Activated naive CD4-positive, alpha-beta T cell treated with anti-CD3 and anti-CD28 coated beads, Interleukin-2, amount 10 ng/mL, durations not matched to agents 7 days and 5 days (primary cell): Measurements from ENCODE around the gene JAK2.

ENCODE experiments used
- CTCF ChIA-PET: fragments of 350-600 bp; sonication (Branson Sonifier 250); formaldehyde crosslinking; loops from one replicate; lab custom pipeline; 2021; ENCODE audit warnings: antibody characterized with exemption; lab: Charles Lee
- DNase-seq: peaks from one replicate; pipeline ENCODE4 v3.0.0-alpha.2; 2020
- H3K27ac Mint-ChIP-seq: one replicate; pipeline ENCODE4 v1.8.0; 2021; ENCODE audit warnings: mild to moderate bottlenecking, moderate library complexity, mixed read lengths
- H3K27me3 Mint-ChIP-seq: one replicate; pipeline ENCODE4 v1.8.0; 2021; ENCODE audit warnings: mild to moderate bottlenecking, mixed read lengths
- H3K36me3 Mint-ChIP-seq: one replicate; pipeline ENCODE4 v1.8.0; 2021; ENCODE audit warnings: mixed read lengths
- H3K4me1 Mint-ChIP-seq: one replicate; pipeline ENCODE4 v1.8.0; 2021; ENCODE audit warnings: mixed read lengths
- H3K4me3 Mint-ChIP-seq: one replicate; pipeline ENCODE4 v1.8.0; 2021; ENCODE audit warnings: mild to moderate bottlenecking, moderate library complexity, mixed read lengths
- H3K9me3 Mint-ChIP-seq: one replicate; pipeline ENCODE4 v1.8.0; 2021; ENCODE audit warnings: mixed read lengths

The JAK2 gene

DNA sequence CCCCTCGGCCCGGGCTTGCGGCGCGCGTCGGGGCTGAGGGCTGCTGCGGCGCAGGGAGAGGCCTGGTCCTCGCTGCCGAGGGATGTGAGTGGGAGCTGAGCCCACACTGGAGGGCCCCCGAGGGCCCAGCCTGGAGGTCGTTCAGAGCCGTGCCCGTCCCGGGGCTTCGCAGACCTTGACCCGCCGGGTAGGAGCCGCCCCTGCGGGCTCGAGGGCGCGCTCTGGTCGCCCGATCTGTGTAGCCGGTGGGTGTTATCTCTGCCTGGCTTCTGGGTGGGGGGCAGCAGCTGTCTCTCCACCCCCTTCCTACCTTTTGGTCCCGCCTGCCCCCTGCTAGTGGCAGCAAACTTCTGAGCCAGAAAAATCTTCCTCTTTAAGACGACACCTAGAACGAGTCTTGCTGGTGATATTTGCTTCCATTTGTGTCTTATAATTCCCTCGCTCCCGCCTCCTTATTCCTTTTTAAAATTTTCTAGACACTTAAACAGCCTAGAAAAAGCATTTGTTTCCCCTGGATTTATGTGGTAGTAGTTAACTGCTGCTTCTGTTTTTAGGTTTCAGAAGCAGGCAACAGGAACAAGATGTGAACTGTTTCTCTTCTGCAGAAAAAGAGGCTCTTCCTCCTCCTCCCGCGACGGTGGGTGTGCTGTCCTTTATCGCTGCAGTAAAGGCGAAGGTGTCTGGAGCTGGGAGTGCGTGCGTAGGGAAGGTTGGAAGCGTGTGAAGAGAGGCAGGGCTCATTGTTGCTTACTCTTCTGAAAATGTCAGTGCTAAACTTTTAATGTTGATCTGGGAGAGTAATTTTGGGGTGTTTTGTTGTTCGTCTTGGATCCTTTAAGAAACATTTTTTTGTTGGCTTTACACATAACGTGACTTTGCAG, 554 bp downstream of the JAK2 start:
- no peaks in the 10 kb centered on the region for H3K27me3 Mint-ChIP-seq
- peak; percentile 63 for DNase-seq
- peak overlapping the region; percentile 99 for H3K27ac Mint-ChIP-seq
- H3K9me3 Mint-ChIP-seq, result no peaks in the 10 kb centered on the region
- peaks cover 37% of the 10 kb centered on the region for H3K4me1 Mint-ChIP-seq
- H3K4me3 Mint-ChIP-seq, result no peak overlapping the region
- H3K36me3 Mint-ChIP-seq, result peaks cover 15% of the 10 kb centered on the region
- CTCF ChIA-PET, result interaction anchor here (0.6 to 2.3 kb wide), 11 partner anchors 8 to 226 kb away, joined by 3 to 16 read pairs (median 3); partner anchors contain the start of gene RCL1

DNA sequence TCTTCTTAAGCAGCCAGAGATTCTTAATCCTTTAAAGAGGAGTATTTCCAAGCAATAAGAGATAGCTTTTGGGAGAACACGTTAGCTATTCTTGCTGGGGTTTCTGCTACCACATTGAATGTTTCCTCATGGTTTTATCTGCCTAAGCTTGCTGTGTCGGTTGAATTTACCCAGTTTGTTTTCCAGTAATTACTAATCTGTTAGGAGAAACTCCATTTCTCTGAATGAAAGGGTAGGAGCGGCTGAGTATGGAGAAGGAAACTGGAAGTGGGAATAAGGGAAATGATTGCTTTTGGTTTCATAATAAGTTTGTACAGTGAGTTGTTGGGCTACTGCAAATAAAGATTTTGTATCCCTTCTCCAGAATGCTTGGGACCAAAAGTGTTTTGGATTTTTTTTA, 1.2 kb downstream of the JAK2 start:
- Mint-ChIP-seq H3K9me3 (no peaks in the 10 kb centered on the region), H3K27ac (peak overlapping the region; percentile 99), H3K4me1 (peaks cover 37% of the 10 kb centered on the region), H3K36me3 (peaks cover 15% of the 10 kb centered on the region), H3K27me3 (no peaks in the 10 kb centered on the region), H3K4me3 (no peak overlapping the region)
- no peak for DNase-seq
- CTCF ChIA-PET, result interaction anchor here (0.7 to 4.3 kb wide), 9 partner anchors 45 to 227 kb away, joined by 3 to 24 read pairs (median 3); no protein-coding TSS in a partner anchor

DNA sequence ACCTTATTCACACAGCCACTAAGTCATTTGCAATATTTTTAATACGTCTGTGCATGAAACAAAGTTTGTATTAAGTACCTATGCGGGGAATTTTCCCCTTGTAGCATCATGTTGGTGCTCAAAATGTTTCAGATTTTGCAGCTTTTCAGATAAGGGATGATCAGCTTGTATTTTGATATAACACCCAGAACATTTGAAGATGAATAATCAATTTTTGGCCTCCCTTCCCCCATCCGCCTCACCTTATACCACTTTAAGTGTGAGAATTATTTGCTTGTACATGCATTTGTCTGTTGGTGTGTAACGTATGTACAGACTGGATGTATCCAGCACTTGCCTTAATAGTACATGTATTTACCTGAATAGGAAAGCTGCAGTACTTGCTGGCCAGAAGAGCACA, 1.7 kb downstream of the JAK2 start:
- no peak for DNase-seq
- H3K9me3 Mint-ChIP-seq, result peaks cover under 1% of the 10 kb centered on the region
- H3K4me3 Mint-ChIP-seq, result no peak overlapping the region
- CTCF ChIA-PET, result interaction anchor here (0.7 to 4.3 kb wide), 13 partner anchors 16 to 230 kb away, joined by 3 to 24 read pairs (median 5); no protein-coding TSS in a partner anchor
- H3K36me3 Mint-ChIP-seq, result peaks cover 18% of the 10 kb centered on the region
- peak overlapping the region; percentile 75 for H3K27ac Mint-ChIP-seq
- no peaks in the 10 kb centered on the region for H3K27me3 Mint-ChIP-seq
- H3K4me1 Mint-ChIP-seq, result peaks cover 38% of the 10 kb centered on the region

DNA sequence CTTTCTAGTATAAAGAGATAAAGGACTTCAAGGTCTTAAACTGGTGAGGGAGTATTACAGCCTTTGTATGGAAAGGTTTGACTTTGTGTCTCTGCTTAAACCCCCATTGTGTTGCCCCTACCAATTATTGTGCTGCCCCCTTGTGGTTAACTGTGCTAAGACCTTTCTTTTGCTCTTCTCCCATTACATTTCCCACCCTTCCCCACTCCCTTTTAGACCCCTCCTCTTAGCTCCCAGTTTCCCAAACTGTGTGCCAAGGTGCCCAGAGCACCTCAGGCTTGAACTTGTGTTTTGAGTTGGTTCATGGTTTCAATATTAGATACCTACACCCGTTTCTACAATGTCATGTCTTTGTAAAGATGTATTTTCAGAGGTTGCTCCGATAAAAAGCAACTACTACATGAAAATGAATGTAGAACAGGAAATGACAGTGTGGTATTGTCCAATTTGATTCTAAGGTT, 2.9 kb downstream of the JAK2 start:
- Mint-ChIP-seq H3K9me3 (peaks cover 12% of the 10 kb centered on the region), H3K36me3 (peaks cover 30% of the 10 kb centered on the region), H3K27ac (no peak overlapping the region), H3K4me1 (peaks cover 38% of the 10 kb centered on the region), H3K27me3 (no peaks in the 10 kb centered on the region), H3K4me3 (no peak overlapping the region)
- CTCF ChIA-PET, result interaction anchor here (0.7 to 4.3 kb wide), 20 partner anchors 17 to 545 kb away, joined by 3 to 24 read pairs (median 4); no protein-coding TSS in a partner anchor
- peak; percentile 67 for DNase-seq

DNA sequence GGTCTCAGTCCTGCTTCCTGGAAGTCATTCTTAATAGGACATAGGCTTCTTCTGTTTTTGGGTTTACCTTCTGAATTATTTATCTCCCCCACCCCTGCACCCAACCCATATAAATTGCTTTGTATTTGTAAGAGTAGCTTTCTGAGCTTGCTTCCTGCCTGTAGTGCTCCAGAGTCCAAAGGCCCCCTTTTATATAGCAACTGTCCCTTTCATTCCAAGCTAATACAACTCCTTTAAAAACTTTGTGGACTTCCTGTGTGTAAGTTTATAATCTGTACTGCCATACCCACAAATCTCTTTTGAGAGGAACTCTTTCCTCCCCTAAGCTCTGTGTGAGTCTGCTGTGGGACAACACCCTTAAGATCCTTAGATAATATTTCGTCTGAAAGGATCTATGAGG, 7.8 kb downstream of the JAK2 start:
- H3K9me3 Mint-ChIP-seq, result peaks cover 16% of the 10 kb centered on the region
- H3K36me3 Mint-ChIP-seq, result peaks cover 55% of the 10 kb centered on the region
- no peak for DNase-seq
- H3K27me3 Mint-ChIP-seq, result no peaks in the 10 kb centered on the region
- H3K4me1 Mint-ChIP-seq, result peaks cover 60% of the 10 kb centered on the region
- no peak overlapping the region for H3K4me3 Mint-ChIP-seq
- CTCF ChIA-PET, result interaction anchor here (1.0 kb wide), 1 partner anchor 8 kb away, joined by 3 read pairs; the partner anchor contains the start of gene JAK2
- peak overlapping the region; percentile 16 for H3K27ac Mint-ChIP-seq

DNA sequence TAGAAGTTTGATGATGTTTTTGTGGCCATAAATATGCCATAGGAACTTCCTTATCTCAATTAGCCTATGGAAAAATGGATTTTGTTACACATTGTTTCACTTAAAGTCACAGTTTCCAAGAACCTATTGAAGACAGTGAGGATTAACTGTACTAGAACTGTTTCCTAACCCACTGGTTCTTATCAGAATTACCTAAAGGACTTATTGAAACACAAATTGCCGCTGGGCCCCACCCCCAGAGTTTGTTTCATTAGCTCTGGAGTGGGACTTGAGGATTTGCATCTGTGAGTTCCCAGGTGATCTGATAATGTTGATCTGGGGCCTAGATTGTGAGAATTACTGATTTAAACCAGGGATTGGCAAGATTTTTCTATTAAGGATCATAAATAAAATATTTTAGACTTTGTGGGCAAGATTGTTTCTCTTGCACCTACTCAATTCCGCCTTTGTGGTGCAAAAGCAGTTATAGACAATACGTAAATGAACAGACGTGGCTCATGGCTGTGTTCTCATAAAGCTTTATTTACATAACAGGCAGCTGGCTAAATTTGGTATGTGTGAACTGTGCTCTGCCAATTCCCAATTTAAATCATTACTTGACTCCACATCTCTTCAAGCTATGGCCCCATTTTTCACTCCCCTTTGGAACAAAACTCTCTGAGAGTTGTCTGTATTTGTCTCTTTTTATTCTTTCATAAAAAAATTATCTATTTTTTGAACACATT, 9.3 kb downstream of the JAK2 start:
- Mint-ChIP-seq H3K4me1 (peaks cover 72% of the 10 kb centered on the region), H3K4me3 (no peak overlapping the region), H3K27me3 (no peaks in the 10 kb centered on the region), H3K27ac (no peak overlapping the region), H3K36me3 (peaks cover 65% of the 10 kb centered on the region), H3K9me3 (peaks cover 16% of the 10 kb centered on the region)
- no peak for DNase-seq
- CTCF ChIA-PET, result no interaction called here

DNA sequence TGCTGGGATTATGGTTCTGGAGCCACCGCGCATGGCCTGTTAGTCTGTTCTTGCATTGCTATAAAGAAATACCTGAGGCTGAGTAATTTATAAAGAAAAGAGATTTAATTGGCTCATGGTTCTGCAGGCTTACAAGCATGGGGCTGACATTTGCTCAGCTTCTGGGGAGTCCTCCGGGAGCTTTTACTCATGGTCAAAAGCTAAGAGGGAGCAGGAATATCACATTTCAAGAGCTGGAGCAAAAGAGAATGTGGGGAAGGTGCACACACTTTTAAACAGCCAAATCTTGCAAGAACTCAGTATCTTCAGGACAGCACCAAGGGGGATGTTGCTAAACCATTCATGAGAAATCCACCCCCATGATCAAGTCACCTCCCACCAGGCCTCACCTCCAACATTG, 12.1 kb downstream of the JAK2 start:
- Mint-ChIP-seq H3K9me3 (peaks cover 12% of the 10 kb centered on the region), H3K36me3 (peaks cover 81% of the 10 kb centered on the region), H3K4me1 (peaks cover 71% of the 10 kb centered on the region), H3K27me3 (no peaks in the 10 kb centered on the region), H3K27ac (no peak overlapping the region), H3K4me3 (no peak overlapping the region)
- DNase-seq, result no peak
- CTCF ChIA-PET, result no interaction called here

DNA sequence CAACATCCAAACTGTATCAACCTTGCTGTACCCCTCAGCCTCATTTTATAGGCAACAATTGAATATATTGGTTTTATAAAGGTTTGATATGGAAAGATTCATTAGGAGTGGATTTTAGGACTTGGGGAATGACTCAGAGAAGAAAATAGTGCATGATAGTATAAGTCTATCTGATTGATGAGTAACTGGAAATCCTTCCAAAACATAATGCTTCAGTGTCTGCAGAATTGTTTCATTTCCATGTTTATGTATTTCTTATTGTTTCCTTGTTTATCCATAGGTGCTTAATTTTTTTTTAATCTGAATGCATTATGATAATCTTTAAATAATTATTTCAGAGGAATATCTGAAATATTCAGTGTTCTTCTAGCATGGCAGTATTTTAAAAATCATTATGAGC, 12.6 kb downstream of the JAK2 start:
- Mint-ChIP-seq H3K9me3 (peaks cover 7% of the 10 kb centered on the region), H3K27me3 (no peaks in the 10 kb centered on the region), H3K27ac (no peak overlapping the region), H3K4me1 (peaks cover 67% of the 10 kb centered on the region), H3K36me3 (peaks cover 77% of the 10 kb centered on the region), H3K4me3 (no peak overlapping the region)
- CTCF ChIA-PET, result no interaction called here
- no peak for DNase-seq

DNA sequence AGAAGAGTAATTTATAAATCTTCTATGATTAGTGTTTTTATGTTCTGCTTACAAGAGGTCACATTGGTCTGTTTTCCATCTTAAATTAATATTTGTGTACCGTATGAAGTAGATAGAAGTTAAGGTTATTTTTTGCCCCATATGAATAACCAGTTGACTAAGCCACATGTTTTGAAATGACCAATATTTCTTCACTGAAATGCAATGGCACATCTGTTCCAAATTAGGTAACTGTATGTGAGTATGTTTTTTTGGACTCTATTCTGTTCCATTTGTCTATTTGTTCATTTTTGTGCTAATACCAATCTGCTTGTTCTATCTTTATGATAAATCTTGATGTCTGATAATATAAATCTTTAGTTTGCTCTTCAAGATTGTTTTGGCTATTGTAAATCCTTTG, 17.7 kb downstream of the JAK2 start:
- CTCF ChIA-PET, result no interaction called here
- Mint-ChIP-seq H3K27ac (no peak overlapping the region), H3K27me3 (no peaks in the 10 kb centered on the region), H3K36me3 (peaks cover 63% of the 10 kb centered on the region), H3K4me1 (peaks cover 38% of the 10 kb centered on the region), H3K4me3 (no peak overlapping the region), H3K9me3 (peaks cover 19% of the 10 kb centered on the region)
- DNase-seq, result no peak

DNA sequence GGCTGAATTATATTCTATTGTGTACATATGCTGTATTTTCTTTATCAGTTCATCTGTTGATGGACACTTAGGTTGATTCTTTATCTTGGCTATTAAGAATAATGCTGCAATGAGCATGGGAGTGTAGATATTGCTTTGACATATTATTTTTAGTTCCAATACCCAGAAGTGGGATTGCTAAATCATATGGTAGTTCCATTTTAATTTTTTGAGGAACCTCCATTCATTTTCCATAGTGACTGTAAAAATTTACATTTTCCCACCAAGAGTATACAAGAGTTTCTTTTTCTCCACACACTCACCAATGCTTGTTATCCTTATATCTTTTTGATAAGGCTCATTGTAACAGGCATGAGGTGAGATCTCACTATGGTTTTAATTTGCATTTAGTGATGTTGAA, 19.4 kb downstream of the JAK2 start:
- Mint-ChIP-seq H3K4me3 (no peak overlapping the region), H3K27me3 (no peaks in the 10 kb centered on the region), H3K4me1 (peaks cover 32% of the 10 kb centered on the region), H3K9me3 (peaks cover 19% of the 10 kb centered on the region), H3K36me3 (peaks cover 57% of the 10 kb centered on the region), H3K27ac (no peak overlapping the region)
- CTCF ChIA-PET, result no interaction called here
- DNase-seq, result no peak

DNA sequence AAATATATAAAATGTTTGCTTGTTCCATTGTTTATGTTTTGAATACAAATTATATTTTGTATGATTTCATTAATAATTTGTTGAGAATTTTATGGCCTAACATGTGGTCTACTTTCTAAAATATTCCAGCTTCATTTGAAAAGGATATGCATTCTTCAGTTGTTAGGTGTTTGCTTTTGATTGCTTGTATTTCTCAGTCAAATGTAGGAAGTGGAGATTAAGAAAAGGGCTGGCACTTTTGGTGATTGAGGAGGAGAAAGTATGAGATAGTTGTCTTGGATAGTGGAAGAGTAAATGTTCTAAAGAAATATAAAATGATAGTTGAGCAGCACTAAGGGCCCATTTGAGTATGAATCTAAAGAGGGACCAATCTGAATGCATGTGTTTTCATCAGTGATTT, 23.1 kb downstream of the JAK2 start:
- no peak overlapping the region for H3K27ac Mint-ChIP-seq
- no peak overlapping the region for H3K4me3 Mint-ChIP-seq
- DNase-seq, result no peak
- H3K27me3 Mint-ChIP-seq, result no peaks in the 10 kb centered on the region
- H3K36me3 Mint-ChIP-seq, result peaks cover 51% of the 10 kb centered on the region
- H3K9me3 Mint-ChIP-seq, result peaks cover 16% of the 10 kb centered on the region
- peaks cover 26% of the 10 kb centered on the region for H3K4me1 Mint-ChIP-seq
- CTCF ChIA-PET, result no interaction called here

DNA sequence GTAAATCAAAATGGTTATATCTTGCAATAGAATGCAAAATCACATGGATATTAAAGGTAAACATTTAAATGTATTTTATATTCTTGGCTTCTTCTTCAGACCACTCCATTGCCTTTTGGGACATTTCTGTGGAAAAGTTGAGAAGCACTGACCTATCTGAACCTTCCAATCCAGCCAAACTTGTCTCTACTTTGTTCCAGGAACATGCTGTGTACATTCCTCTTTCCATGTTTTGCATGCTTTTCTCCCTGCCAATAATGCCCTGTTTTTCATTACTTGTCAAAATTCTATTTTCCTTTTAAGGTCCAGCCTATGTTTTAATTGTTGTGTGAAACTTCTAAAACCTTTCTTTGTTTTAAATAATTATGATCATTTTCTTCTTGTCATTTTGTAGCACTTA, 28.3 kb downstream of the JAK2 start:
- peaks cover 9% of the 10 kb centered on the region for H3K9me3 Mint-ChIP-seq
- no peaks in the 10 kb centered on the region for H3K27me3 Mint-ChIP-seq
- H3K4me1 Mint-ChIP-seq, result peaks cover 19% of the 10 kb centered on the region
- no peak overlapping the region for H3K27ac Mint-ChIP-seq
- no peak overlapping the region for H3K4me3 Mint-ChIP-seq
- peaks cover 68% of the 10 kb centered on the region for H3K36me3 Mint-ChIP-seq
- no peak for DNase-seq
- CTCF ChIA-PET, result no interaction called here

DNA sequence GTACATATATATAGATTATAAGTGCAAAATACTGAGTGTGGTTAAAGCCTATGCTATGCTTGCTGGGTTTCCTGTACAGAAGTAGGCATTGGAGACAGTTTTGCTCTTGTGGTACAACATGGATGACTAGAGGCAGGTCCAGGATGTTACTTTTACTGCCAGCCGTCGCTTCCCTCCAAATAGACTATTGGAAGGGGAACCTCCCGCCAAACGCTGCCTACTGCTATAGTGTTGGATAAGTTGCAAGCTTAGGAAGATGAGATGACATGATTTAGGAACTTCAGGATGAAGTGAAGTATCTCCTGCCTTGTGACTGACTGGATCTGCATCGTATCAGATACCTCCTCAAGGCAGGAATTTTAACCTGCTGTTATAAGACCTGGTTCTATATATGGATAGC, 30.9 kb downstream of the JAK2 start:
- CTCF ChIA-PET, result interaction anchor here (1.3 kb wide), 1 partner anchor 28 kb away, joined by 3 read pairs; no protein-coding TSS in a partner anchor
- H3K27me3 Mint-ChIP-seq, result no peaks in the 10 kb centered on the region
- no peak overlapping the region for H3K4me3 Mint-ChIP-seq
- peaks cover 23% of the 10 kb centered on the region for H3K9me3 Mint-ChIP-seq
- H3K4me1 Mint-ChIP-seq, result peaks cover 20% of the 10 kb centered on the region
- H3K27ac Mint-ChIP-seq, result no peak overlapping the region
- H3K36me3 Mint-ChIP-seq, result peaks cover 80% of the 10 kb centered on the region
- no peak for DNase-seq

DNA sequence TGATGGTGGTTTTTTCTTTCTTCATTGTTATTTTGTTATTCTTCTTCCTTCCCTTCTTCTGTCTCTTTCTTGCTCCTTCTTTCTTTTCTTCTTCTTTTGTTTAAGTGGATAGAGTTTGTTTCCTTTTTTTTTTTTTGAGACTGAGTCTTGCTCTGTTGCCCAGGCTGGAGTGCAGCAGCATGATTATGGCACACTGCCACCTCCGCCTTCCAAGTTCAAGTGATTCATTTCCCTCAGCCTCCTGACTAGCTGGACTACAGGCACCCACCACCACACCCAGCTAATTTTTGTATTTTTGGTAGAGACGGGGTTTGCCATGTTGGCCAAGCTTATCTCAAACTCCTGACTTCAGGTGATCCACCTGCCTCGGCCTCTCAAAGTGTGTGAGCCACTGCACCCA, 40.3 kb downstream of the JAK2 start:
- Mint-ChIP-seq H3K4me1 (peaks cover 42% of the 10 kb centered on the region), H3K27ac (peak overlapping the region; percentile 34), H3K36me3 (peaks cover 77% of the 10 kb centered on the region), H3K27me3 (no peaks in the 10 kb centered on the region), H3K4me3 (no peak overlapping the region), H3K9me3 (no peaks in the 10 kb centered on the region)
- DNase-seq, result no peak
- CTCF ChIA-PET, result no interaction called here
